Keratinocyte (primary cell): ENCODE data around the gene LOXHD1. TPM values are rescaled to one million over a fixed set of nuclear protein-coding genes. Genes with fewer than 3 reads are reported as not detected.
A peak's percentile ranks its signal among the peaks of the same experiment; 100 is the strongest.

Experiments
- DNase-seq: peaks from one replicate; pipeline ENCODE4 v3.0.0-alpha.2; 2011; ENCODE audit warnings: low read depth, missing footprints, low spot score
- FAIRE-seq: peaks from 2 replicates; lab custom pipeline; 2011; peaks lifted over from hg19 to GRCh38; lab: Jason Lieb, UNC
- H2AFZ ChIP-seq: 2 replicates; pipeline ENCODE4 v1.6.0; 2012; ENCODE audit warnings: low read length, control low read depth, inconsistent platforms; ENCODE audit not compliant: control insufficient read depth
- H3K27ac ChIP-seq: 2 replicates; pipeline ENCODE4 v1.5.1; 2011; ENCODE audit warnings: low read length; ENCODE audit not compliant: control insufficient read depth, insufficient read depth
- H3K27me3 ChIP-seq: 3 replicates; pipeline ENCODE4 v1.6.0; 2011; ENCODE audit warnings: low read length; ENCODE audit not compliant: control insufficient read depth, insufficient read depth; ENCODE audit errors: extremely low read depth
- H3K36me3 ChIP-seq, 2 experiments: 2 replicates in 1 of 2; 3 replicates in 1 of 2; pipeline ENCODE4 v1.5.1; 2011; ENCODE audit warnings: low read length in 2 of 2, mild to moderate bottlenecking in 1 of 2; ENCODE audit not compliant: control insufficient read depth in 2 of 2, insufficient read depth in 2 of 2; ENCODE audit errors: extremely low read depth in 1 of 2
- H3K4me1 ChIP-seq: 3 replicates; pipeline ENCODE4 v1.5.1; 2011; ENCODE audit warnings: low read length; ENCODE audit not compliant: control insufficient read depth, insufficient read depth; ENCODE audit errors: extremely low read depth
- H3K4me2 ChIP-seq: 3 replicates; pipeline ENCODE4 v1.6.0; 2011; ENCODE audit warnings: low read depth, low read length; ENCODE audit not compliant: control insufficient read depth, insufficient read depth; ENCODE audit errors: extremely low read depth
- H3K4me3 ChIP-seq, 3 experiments: fragments of 200-600 bp in 1 of 3; sonication (generic) in 1 of 3; 2 replicates in 2 of 3; 3 replicates in 1 of 3; pipeline ENCODE4 v1.5.1; 2011 to 2016; ENCODE audit warnings: low read length in 3 of 3, mild to moderate bottlenecking in 3 of 3, control low read depth in 2 of 3, inconsistent platforms in 1 of 3, low read depth in 1 of 3, mixed read lengths in 1 of 3, mixed run types in 1 of 3, moderate library complexity in 1 of 3; ENCODE audit not compliant: control insufficient read depth in 2 of 3, insufficient read depth in 2 of 3; ENCODE audit errors: extremely low read depth in 1 of 3
- H3K79me2 ChIP-seq: 2 replicates; pipeline ENCODE4 v1.6.0; 2012; ENCODE audit warnings: low read length; ENCODE audit not compliant: control insufficient read depth, insufficient read depth
- H3K9ac ChIP-seq: 3 replicates; pipeline ENCODE4 v1.6.0; 2011; ENCODE audit warnings: low read length; ENCODE audit not compliant: control insufficient read depth, insufficient read depth; ENCODE audit errors: extremely low read depth
- H3K9me1 ChIP-seq: 3 replicates; pipeline ENCODE4 v1.6.0; 2011; ENCODE audit warnings: low read length; ENCODE audit not compliant: control insufficient read depth, insufficient read depth; ENCODE audit errors: extremely low read depth
- H3K9me3 ChIP-seq: 2 replicates; pipeline ENCODE4 v1.5.1; 2012; ENCODE audit warnings: low read depth, low read length; ENCODE audit not compliant: control insufficient read depth
- H4K20me1 ChIP-seq: 3 replicates; pipeline ENCODE4 v1.6.0; 2011; ENCODE audit warnings: low read length; ENCODE audit not compliant: control insufficient read depth, insufficient read depth; ENCODE audit errors: extremely low read depth
- CTCF ChIP-seq, 3 experiments: IDR thresholded peaks in 1 of 3; conservative IDR thresholded peaks in 1 of 3; optimal IDR thresholded peaks in 1 of 3; 2 replicates in 2 of 3; 3 replicates in 1 of 3; pipeline versions ENCODE3 to v1.5.1; 2011; ENCODE audit warnings: low read length in 3 of 3, mild to moderate bottlenecking in 3 of 3, moderate library complexity in 2 of 3, control low read depth in 1 of 3, inconsistent platforms in 1 of 3; ENCODE audit not compliant: insufficient read depth in 2 of 3; ENCODE audit errors: extremely low read depth in 1 of 3
- EZH2 ChIP-seq: IDR thresholded peaks from one replicate; pipeline ENCODE4 v1.6.1; 2012; ENCODE audit warnings: inconsistent platforms, mild to moderate bottlenecking, low read length, moderate library complexity
- dilution Hi-C: fragments of 300-500 bp; cut with MboI; formaldehyde crosslinking; loops from one replicate; pipeline ENCODE4 v1.7.0; 2020; ENCODE audit warnings: low sequenced_read_pairs; ENCODE audit not compliant: extremely low pct_ligation_motif_present
- polyA plus RNA-seq, 5 experiments: library from polyadenylated mRNA; depleted of rRNA in 3 of 5; stranded (reverse) in 3 of 5; stranded (forward) in 1 of 5; unstranded in 1 of 5; fragments of >200 nt; gene quantifications; 1 replicate in 1 of 5; 2 replicates in 3 of 5; 3 replicates in 1 of 5; pipeline versions ENCODE4 v1.2.1 to v1.2.3, GENCODE V29; 2011 to 2012; ENCODE audit warnings: missing spikeins in 2 of 5, low read depth in 1 of 5, low replicate concordance in 1 of 5

LOXHD1 gene
- polyA plus RNA-seq, 1 donor (not counting 4 experiments of a cell fraction or from before 2014, with no cell fraction given), result not detected

- no peaks in the 10 kb centered on the region for H3K27me3 ChIP-seq
- H3K4me1 ChIP-seq, result no peaks in the 10 kb centered on the region
- H2AFZ ChIP-seq, result no peak overlapping the region
- H3K9me1 ChIP-seq, result no peaks in the 10 kb centered on the region
- H4K20me1 ChIP-seq, result no peaks in the 10 kb centered on the region
- H3K27ac ChIP-seq, result no peak overlapping the region
- no peak overlapping the region for H3K4me2 ChIP-seq
- H3K9me3 ChIP-seq, result no peaks in the 10 kb centered on the region
- dilution Hi-C loops, result no loop called here
- DNase-seq (no peak), FAIRE-seq (no peak)
- no peak overlapping the region for H3K4me3 ChIP-seq
- no peak for TF ChIP-seq CTCF (optimal IDR thresholded peaks at IDR 0.05 in 1 of 3, IDR thresholded peaks at IDR 0.05 in 1 of 3, conservative IDR thresholded peaks at IDR 0.05 in 1 of 3; ENCODE audit: extremely low read depth in 1 of 3, insufficient read depth in 2 of 3, low read length in 3 of 3)
- TF ChIP-seq EZH2, result no peak
- no peaks in the 10 kb centered on the region for H3K36me3 ChIP-seq
- H3K9ac ChIP-seq, result no peak overlapping the region
- no peaks in the 10 kb centered on the region for H3K79me2 ChIP-seq
Measured at GRCh38 chr18:46538376-46538775, 118.6 kb downstream of the LOXHD1 start.

- dilution Hi-C loops, result no loop called here
Measured at GRCh38 chr18:46536215-46536874, 120.7 kb downstream of the LOXHD1 start.

More at GRCh38 chr18:46536215-46536874, 120.7 kb downstream of the LOXHD1 start:
- H3K27ac ChIP-seq, result no peak overlapping the region
- H3K79me2 ChIP-seq, result no peaks in the 10 kb centered on the region
- no peaks in the 10 kb centered on the region for H3K9me3 ChIP-seq
- H3K27me3 ChIP-seq, result no peaks in the 10 kb centered on the region
- H4K20me1 ChIP-seq, result no peaks in the 10 kb centered on the region
- H3K36me3 ChIP-seq, result no peaks in the 10 kb centered on the region
- FAIRE-seq (no peak), DNase-seq (peak; percentile 38)
- no peak overlapping the region for H2AFZ ChIP-seq
- H3K4me3 ChIP-seq, result no peak overlapping the region
- no peak overlapping the region for H3K4me2 ChIP-seq
- TF ChIP-seq EZH2, result no peak
- no peak for TF ChIP-seq CTCF (optimal IDR thresholded peaks at IDR 0.05 in 1 of 3, IDR thresholded peaks at IDR 0.05 in 1 of 3, conservative IDR thresholded peaks at IDR 0.05 in 1 of 3; ENCODE audit: extremely low read depth in 1 of 3, insufficient read depth in 2 of 3, low read length in 3 of 3)
- H3K9ac ChIP-seq, result no peak overlapping the region
- H3K9me1 ChIP-seq, result no peaks in the 10 kb centered on the region
- no peaks in the 10 kb centered on the region for H3K4me1 ChIP-seq
